OCI-LY7 (cell line): ENCODE data around the gene LRRC51.

Experiments
- EZH2phosphoT487 ChIP-seq: fragments of 200-600 bp; sonication (generic); IDR thresholded peaks from 2 replicates; pipeline ENCODE4 v1.6.1; 2018; ENCODE audit warnings: low read depth, borderline replicate concordance, mild to moderate bottlenecking, mixed run types, antibody characterized with exemption, low read length, moderate library complexity, mixed read lengths
- TF ChIP-seq, protein P1 (sequence below): fragments of 200-600 bp; sonication (generic); conservative IDR thresholded peaks from 2 replicates; pipeline ENCODE4 v1.5.1; 2014; ENCODE audit warnings: mild to moderate bottlenecking, antibody characterized with exemption, low read length, moderate library complexity, mixed read lengths

DNA sequence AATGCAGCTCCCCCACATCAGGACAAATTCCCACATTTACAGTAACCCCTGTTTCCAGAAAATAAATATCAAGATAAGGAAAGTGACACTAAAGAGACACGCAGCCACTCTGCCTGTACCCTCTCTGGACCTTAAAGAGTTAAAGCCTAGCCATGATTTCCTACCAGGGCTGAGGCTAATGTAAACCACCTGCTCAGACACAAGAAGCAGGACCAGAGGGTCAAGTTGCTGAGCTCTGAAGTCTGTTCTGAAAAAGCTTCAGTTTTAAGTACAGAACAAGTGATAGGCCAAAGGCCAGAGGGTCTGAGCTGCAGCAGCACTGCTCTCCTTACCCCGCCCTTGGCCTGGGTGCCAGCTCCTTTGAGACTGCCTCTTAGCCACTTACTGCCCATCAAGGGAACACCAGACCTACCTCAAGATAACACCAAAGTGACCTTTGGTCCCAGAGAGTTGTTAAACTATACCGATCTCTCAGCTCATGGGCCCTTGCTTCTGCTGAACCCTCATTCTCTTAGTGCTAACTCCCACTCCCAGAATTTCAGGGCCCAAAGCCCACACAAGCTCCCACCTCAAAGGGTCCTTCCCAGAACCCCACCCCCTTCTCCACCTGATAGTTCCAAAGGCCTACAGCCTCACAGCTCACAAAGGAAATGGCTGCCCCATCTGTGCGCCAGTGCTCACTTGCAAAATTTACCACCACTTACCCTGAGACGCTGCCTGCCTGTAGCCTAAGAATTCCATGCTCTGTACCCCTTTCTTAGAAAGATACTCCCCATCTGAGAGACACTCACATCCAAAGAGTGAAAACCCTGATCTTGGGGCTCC is 41.4 kb upstream of the LRRC51 start:
- TF ChIP-seq, protein P1, sequence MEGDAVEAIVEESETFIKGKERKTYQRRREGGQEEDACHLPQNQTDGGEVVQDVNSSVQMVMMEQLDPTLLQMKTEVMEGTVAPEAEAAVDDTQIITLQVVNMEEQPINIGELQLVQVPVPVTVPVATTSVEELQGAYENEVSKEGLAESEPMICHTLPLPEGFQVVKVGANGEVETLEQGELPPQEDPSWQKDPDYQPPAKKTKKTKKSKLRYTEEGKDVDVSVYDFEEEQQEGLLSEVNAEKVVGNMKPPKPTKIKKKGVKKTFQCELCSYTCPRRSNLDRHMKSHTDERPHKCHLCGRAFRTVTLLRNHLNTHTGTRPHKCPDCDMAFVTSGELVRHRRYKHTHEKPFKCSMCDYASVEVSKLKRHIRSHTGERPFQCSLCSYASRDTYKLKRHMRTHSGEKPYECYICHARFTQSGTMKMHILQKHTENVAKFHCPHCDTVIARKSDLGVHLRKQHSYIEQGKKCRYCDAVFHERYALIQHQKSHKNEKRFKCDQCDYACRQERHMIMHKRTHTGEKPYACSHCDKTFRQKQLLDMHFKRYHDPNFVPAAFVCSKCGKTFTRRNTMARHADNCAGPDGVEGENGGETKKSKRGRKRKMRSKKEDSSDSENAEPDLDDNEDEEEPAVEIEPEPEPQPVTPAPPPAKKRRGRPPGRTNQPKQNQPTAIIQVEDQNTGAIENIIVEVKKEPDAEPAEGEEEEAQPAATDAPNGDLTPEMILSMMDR, result no peak
- TF ChIP-seq EZH2phosphoT487, result no peak
